Thoracic aorta (tissue), 2 donors: Measurements from ENCODE around the gene PLEKHN1. TPM values are rescaled to one million over a fixed set of nuclear protein-coding genes. Genes with fewer than 3 reads are reported as not detected.

Source experiments
- ATAC-seq: fragments of 150-250 bp; one replicate; pipeline ENCODE4 v1.8.0; 2017; ENCODE audit warnings: low read depth; ENCODE audit not compliant: insufficient number of reproducible peaks, low FRiP score
- DNase-seq: peaks from one replicate; pipeline ENCODE4 v3.0.0-alpha.2; 2020; ENCODE audit warnings: low spot score
- H3K27ac ChIP-seq, 2 donors: fragments of 200-600 bp; sonication (generic); 1 replicate in 1 of 2; 2 replicates in 1 of 2; pipeline ENCODE4 v1.5.1; 2016; ENCODE audit warnings: mild to moderate bottlenecking in 2 of 2, moderate library complexity in 2 of 2
- H3K27me3 ChIP-seq: fragments of 200-600 bp; sonication (generic); replicated peaks from 2 replicates; pipeline ENCODE4 v1.6.0; 2016; ENCODE audit warnings: mild to moderate bottlenecking; ENCODE audit not compliant: insufficient read depth
- H3K36me3 ChIP-seq: fragments of 200-600 bp; sonication (generic); one replicate; pipeline ENCODE4 v1.5.1; 2016
- H3K4me1 ChIP-seq, 2 donors: fragments of 200-600 bp; sonication (generic); 1 replicate in 1 of 2; 2 replicates in 1 of 2; pipeline versions ENCODE4 v1.5.1 to v1.6.0; 2016; ENCODE audit warnings: low read depth in 2 of 2, mild to moderate bottlenecking in 1 of 2; ENCODE audit not compliant: control insufficient read depth in 1 of 2
- H3K4me3 ChIP-seq: fragments of 200-600 bp; sonication (generic); 2 replicates; pipeline ENCODE4 v1.5.1; 2016; ENCODE audit warnings: mild to moderate bottlenecking
- H3K9me3 ChIP-seq: fragments of 200-600 bp; sonication (generic); 2 replicates; pipeline ENCODE4 v1.5.1; 2016
- total RNA-seq, 2 donors: library from RNA; depleted of rRNA; stranded (reverse); fragments of >200 nt; gene quantifications; one replicate each; pipeline versions ENCODE4 v1.1.0 to v1.2.3, GENCODE V29; 2016
- TF ChIP-seq, protein P1 (sequence below): fragments of 200-600 bp; sonication (generic); IDR thresholded peaks from one replicate; pipeline ENCODE4 v1.5.1; 2019; ENCODE audit warnings: antibody characterized with exemption

PLEKHN1 gene
- total RNA-seq, 2 donors from 2014 or later, result 0.27 TPM; not detected in 1

DNA sequence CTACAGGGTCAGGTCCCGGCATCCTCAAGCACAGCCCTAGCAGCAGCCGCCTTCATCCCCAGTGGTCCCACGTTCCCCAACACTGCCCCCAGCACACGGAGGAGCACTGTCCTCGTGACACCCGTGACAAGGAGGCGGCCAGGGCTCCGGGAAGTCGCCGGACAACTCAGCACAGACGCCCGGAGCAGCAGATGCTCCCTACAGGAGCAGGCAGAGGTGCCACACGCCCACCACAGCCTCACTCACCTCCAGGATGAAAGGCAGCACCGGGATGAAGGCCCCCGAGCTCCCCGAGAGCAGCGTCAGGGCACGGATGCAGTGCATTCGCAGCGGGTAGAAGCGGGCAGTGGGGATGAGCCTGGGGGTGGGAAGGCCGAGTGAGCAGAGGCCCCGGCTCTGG is 15.4 kb upstream of the PLEKHN1 start:
- DNase-seq (no peak), ATAC-seq (no peak)
- Histone ChIP-seq H3K4me3 (no peak overlapping the region), H3K9me3 (no peaks in the 10 kb centered on the region), H3K36me3 (peaks cover 87% of the 10 kb centered on the region), H3K4me1 (no peaks in the 10 kb centered on the region), H3K27ac (no peak overlapping the region), H3K27me3 (no peaks in the 10 kb centered on the region)
- TF ChIP-seq, protein P1, sequence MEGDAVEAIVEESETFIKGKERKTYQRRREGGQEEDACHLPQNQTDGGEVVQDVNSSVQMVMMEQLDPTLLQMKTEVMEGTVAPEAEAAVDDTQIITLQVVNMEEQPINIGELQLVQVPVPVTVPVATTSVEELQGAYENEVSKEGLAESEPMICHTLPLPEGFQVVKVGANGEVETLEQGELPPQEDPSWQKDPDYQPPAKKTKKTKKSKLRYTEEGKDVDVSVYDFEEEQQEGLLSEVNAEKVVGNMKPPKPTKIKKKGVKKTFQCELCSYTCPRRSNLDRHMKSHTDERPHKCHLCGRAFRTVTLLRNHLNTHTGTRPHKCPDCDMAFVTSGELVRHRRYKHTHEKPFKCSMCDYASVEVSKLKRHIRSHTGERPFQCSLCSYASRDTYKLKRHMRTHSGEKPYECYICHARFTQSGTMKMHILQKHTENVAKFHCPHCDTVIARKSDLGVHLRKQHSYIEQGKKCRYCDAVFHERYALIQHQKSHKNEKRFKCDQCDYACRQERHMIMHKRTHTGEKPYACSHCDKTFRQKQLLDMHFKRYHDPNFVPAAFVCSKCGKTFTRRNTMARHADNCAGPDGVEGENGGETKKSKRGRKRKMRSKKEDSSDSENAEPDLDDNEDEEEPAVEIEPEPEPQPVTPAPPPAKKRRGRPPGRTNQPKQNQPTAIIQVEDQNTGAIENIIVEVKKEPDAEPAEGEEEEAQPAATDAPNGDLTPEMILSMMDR, result no peak

DNA sequence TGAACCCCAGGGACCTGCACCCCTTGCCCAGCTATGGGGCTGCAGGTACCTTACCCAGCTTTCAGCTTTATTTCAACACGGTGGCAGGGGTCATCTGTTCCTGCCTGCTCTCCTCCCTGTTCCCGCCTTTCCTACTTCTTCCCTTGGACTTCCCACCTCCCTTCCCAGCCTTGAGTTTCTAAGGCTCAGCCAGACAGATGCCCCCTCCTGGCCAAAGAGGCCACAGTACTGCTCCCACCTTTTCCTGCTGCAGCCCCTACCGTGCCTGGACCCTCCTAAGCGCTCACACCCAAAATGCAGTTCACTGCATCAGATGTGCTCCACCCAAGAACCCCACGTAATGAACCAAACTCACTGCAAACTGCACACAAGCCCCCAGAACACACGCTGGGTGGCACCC is 14.9 kb upstream of the PLEKHN1 start:
- Histone ChIP-seq H3K36me3 (peaks cover 88% of the 10 kb centered on the region), H3K27ac (no peak overlapping the region), H3K4me3 (no peak overlapping the region), H3K4me1 (no peaks in the 10 kb centered on the region), H3K27me3 (no peaks in the 10 kb centered on the region), H3K9me3 (no peaks in the 10 kb centered on the region)
- DNase-seq (no peak), ATAC-seq (no peak)
- TF ChIP-seq, protein P1, result no peak

DNA sequence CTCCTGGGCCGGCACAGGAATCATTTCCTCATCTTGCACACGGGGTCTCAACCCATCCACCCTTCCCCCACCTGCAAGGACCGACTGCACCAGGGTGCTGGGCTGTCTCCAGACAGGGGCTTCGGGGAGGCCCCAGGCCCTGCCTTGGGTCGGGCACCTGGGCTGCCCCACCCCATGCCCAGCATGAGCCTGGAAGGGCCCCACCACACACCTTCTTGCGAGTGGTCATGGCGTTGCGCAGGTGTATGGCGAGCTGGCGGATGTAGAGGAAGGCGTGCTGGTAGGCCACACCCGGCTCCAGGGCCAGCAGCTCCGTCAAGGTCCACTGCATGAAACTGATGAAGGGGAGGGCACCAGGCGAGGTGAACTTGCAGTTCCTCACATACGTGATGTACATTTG is 14.1 kb upstream of the PLEKHN1 start:
- H3K4me1 ChIP-seq, result peaks cover 0 to 2% of the 10 kb centered on the region in 2 donors
- no peaks in the 10 kb centered on the region for H3K27me3 ChIP-seq
- no peak for DNase-seq
- ATAC-seq, result no peak
- no peaks in the 10 kb centered on the region for H3K9me3 ChIP-seq
- no peak overlapping the region for H3K27ac ChIP-seq
- H3K4me3 ChIP-seq, result no peak overlapping the region
- TF ChIP-seq, protein P1, result no peak
- H3K36me3 ChIP-seq, result peaks cover 88% of the 10 kb centered on the region

DNA sequence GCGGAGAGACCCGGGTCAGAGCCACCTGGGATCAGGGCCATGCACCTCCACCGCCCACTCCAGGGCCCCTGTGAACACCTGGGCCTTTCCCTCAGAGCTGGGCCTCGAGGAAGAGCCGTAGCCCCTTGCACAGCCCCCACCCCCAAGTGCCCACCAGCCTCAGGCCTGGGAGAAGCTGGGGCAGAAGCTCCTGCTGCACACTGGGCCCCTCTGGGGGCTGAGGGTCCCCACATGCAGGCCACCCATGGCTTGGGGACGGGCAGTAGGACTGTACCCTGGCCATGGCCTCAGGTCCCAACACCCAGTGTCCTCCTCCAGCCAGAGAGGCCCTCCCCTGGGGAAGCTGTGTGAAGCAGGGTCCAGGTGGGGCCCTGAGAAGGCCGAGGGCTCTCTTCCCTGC is 13.7 kb upstream of the PLEKHN1 start:
- Histone ChIP-seq H3K4me1 (peaks cover 3 to 6% of the 10 kb centered on the region in 2 donors), H3K27ac (no peak overlapping the region), H3K27me3 (no peaks in the 10 kb centered on the region), H3K9me3 (no peaks in the 10 kb centered on the region), H3K36me3 (peaks cover 84% of the 10 kb centered on the region), H3K4me3 (no peak overlapping the region)
- TF ChIP-seq, protein P1, result no peak
- DNase-seq (no peak), ATAC-seq (no peak)

DNA sequence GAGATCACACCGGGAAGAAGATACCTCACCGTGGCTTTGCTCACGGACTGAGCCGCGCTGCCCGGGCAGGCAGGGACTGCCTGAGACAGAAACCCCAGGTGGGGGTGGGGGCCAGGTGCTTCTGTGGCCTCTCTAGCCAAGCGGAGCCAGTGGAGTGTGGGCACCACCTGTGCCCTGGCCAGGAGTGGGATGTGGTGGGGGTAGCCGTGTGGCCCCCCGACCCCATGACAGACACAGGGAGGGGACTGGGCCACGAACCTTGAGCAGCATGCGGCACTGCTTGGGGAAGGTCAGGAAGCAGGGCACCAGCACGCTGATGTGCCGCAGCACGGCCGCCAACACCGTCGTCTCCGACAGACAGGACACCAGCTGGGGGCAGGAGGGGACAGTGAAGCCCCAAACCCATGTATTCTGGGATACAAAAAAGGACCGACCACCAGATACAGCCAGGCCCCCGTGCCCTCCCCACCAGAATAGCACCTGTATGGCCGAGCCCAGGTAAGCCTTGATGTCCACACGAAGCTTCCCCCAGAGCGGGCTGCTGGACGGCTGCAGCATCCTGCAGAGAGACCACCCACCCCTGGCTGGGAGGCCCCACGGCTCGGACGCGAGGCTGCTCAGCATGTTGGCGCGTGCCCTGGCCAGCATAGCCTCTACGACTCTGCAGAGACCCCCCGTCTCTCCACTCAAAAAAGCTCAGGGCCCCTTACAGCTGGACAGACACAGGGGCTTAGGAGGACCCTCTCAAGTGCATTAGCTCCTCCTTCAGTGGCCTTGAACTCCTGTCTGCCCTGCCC is 12.6 kb upstream of the PLEKHN1 start:
- no peak overlapping the region for H3K4me3 ChIP-seq
- DNase-seq (no peak), ATAC-seq (no peak)
- peaks cover 9 to 17% of the 10 kb centered on the region in 2 donors for H3K4me1 ChIP-seq
- TF ChIP-seq, protein P1, result no peak
- H3K27ac ChIP-seq, result no peak overlapping the region
- H3K36me3 ChIP-seq, result peaks cover 73% of the 10 kb centered on the region
- no peaks in the 10 kb centered on the region for H3K27me3 ChIP-seq
- H3K9me3 ChIP-seq, result no peaks in the 10 kb centered on the region
